IMR-90 (cell line): Measurements from ENCODE around the gene PCDHGA8. TPM values are rescaled to one million over a fixed set of nuclear protein-coding genes. Genes with fewer than 3 reads are reported as not detected.

Experiments
- ATAC-seq: fragments of 200-7000 bp; cut with Tn5 transposase; 2 replicates; pipeline ENCODE4 v1.9.1; 2020; ENCODE audit warnings: low read depth, mild to moderate bottlenecking, moderate library complexity
- BruUV-seq: library from RNA; stranded (reverse); fragments of 400-500 nt; replicated peaks from 2 replicates; lab custom pipeline; 2021; lab: Mats Ljungman, UMichigan
- CTCF ChIA-PET: fragments of 300-600 bp; formaldehyde crosslinking; extraction: SDS; loops from one replicate; lab custom pipeline; 2021; ENCODE audit warnings: antibody characterized with exemption; lab: Yijun Ruan, JAX
- POLR2A ChIA-PET: fragments of 300-600 bp; sonication (Branson Sonifier 250); formaldehyde crosslinking; loops from one replicate; lab custom pipeline; 2022; ENCODE audit warnings: antibody characterized with exemption; ENCODE audit not compliant: unreplicated experiment; lab: Charles Lee
- DNase-seq: peaks from one replicate; pipeline ENCODE4 v3.0.0; 2013
- H2AFZ ChIP-seq: replicated peaks from 2 replicates; pipeline ENCODE3; 2013; ENCODE audit warnings: low read length, mild to moderate bottlenecking; ENCODE audit not compliant: poor library complexity
- H2AK5ac ChIP-seq: 2 replicates; pipeline ENCODE4 v1.6.1; 2013; ENCODE audit warnings: low read depth, low read length, inconsistent platforms
- H2AK9ac ChIP-seq: replicated peaks from 2 replicates; pipeline ENCODE3; 2013; ENCODE audit warnings: mild to moderate bottlenecking, low read depth, low read length, moderate library complexity; ENCODE audit not compliant: poor library complexity
- H2BK120ac ChIP-seq: 2 replicates; pipeline ENCODE4 v1.6.1; 2013; ENCODE audit warnings: low read depth, low read length, inconsistent platforms
- H2BK15ac ChIP-seq: 3 replicates; pipeline ENCODE4 v1.6.1; 2013; ENCODE audit warnings: low read depth, low read length, inconsistent platforms
- H2BK20ac ChIP-seq: 2 replicates; pipeline ENCODE4 v1.6.1; 2013; ENCODE audit warnings: low read depth, mild to moderate bottlenecking, inconsistent platforms, low read length, moderate library complexity
- H2BK5ac ChIP-seq: 2 replicates; pipeline ENCODE4 v1.6.1; 2013; ENCODE audit warnings: mild to moderate bottlenecking, low read depth, low read length, inconsistent platforms; ENCODE audit not compliant: poor library complexity, severe bottlenecking
- H3K14ac ChIP-seq: replicated peaks from 2 replicates; pipeline ENCODE4 v1.6.1; 2013; ENCODE audit warnings: low read depth, low read length, inconsistent platforms
- H3K18ac ChIP-seq: 2 replicates; pipeline ENCODE4 v1.6.1; 2013; ENCODE audit warnings: low read depth, low read length, control low read depth
- H3K23ac ChIP-seq: 2 replicates; pipeline ENCODE4 v1.6.1; 2013; ENCODE audit warnings: low read depth, low read length, inconsistent platforms
- H3K27ac ChIP-seq: 2 replicates; pipeline ENCODE4 v1.5.1; 2013; ENCODE audit warnings: mild to moderate bottlenecking, control low read depth, low read length; ENCODE audit not compliant: insufficient read depth
- H3K27me3 ChIP-seq: 2 replicates; pipeline ENCODE4 v1.6.1; 2013; ENCODE audit warnings: low read length; ENCODE audit not compliant: control insufficient read depth, insufficient read depth
- H3K36me3 ChIP-seq: 2 replicates; pipeline ENCODE4 v1.6.1; 2013; ENCODE audit warnings: low read length, mixed read lengths; ENCODE audit not compliant: control insufficient read depth, insufficient read depth
- H3K4ac ChIP-seq: 2 replicates; pipeline ENCODE4 v1.6.1; 2013; ENCODE audit warnings: low read depth, low read length, inconsistent platforms
- H3K4me1 ChIP-seq: 2 replicates; pipeline ENCODE4 v1.6.1; 2013; ENCODE audit warnings: low read length, mixed read lengths; ENCODE audit not compliant: control insufficient read depth, insufficient read depth
- H3K4me2 ChIP-seq: 2 replicates; pipeline ENCODE4 v1.6.1; 2013; ENCODE audit warnings: low read depth, mild to moderate bottlenecking, control low read depth, low read length, moderate library complexity
- H3K4me3 ChIP-seq: 2 replicates; pipeline ENCODE4 v1.5.1; 2013; ENCODE audit warnings: low read depth, mild to moderate bottlenecking, control low read depth, low read length, moderate library complexity; ENCODE audit not compliant: insufficient read depth
- H3K56ac ChIP-seq: 2 replicates; pipeline ENCODE4 v1.6.1; 2013; ENCODE audit warnings: low read length, inconsistent platforms; ENCODE audit not compliant: insufficient read depth; ENCODE audit errors: extremely low read depth
- H3K79me1 ChIP-seq, 2 experiments: 2 replicates each; pipeline ENCODE4 v1.6.1; 2013; ENCODE audit warnings: low read length in 2 of 2, inconsistent platforms in 1 of 2, low read depth in 1 of 2
- H3K9ac ChIP-seq: 2 replicates; pipeline ENCODE4 v1.6.1; 2013; ENCODE audit warnings: low read depth, low read length, control low read depth
- H3K9me1 ChIP-seq: 2 replicates; pipeline ENCODE4 v1.6.1; 2013; ENCODE audit warnings: low read length, inconsistent platforms; ENCODE audit not compliant: insufficient read depth
- H3K9me3 ChIP-seq: 2 replicates; pipeline ENCODE4 v1.6.1; 2013; ENCODE audit warnings: low read length; ENCODE audit not compliant: control insufficient read depth, insufficient read depth
- H4K20me1 ChIP-seq: 2 replicates; pipeline ENCODE4 v1.6.1; 2013; ENCODE audit warnings: low read length, inconsistent platforms; ENCODE audit not compliant: insufficient read depth
- H4K5ac ChIP-seq: 2 replicates; pipeline ENCODE4 v1.6.1; 2013; ENCODE audit warnings: mild to moderate bottlenecking, low read depth, low read length, control low read depth
- H4K8ac ChIP-seq, 2 experiments: 2 replicates each; pipeline ENCODE4 v1.6.1; 2013; ENCODE audit warnings: low read depth in 2 of 2, low read length in 2 of 2, control low read depth in 1 of 2, inconsistent platforms in 1 of 2
- H4K91ac ChIP-seq: 2 replicates; pipeline ENCODE4 v1.6.1; 2013; ENCODE audit warnings: low read depth, low read length, inconsistent platforms; ENCODE audit not compliant: insufficient read depth
- CEBPB ChIP-seq: IDR thresholded peaks from 2 replicates; pipeline ENCODE4 v1.6.1; 2012; ENCODE audit warnings: low read depth, low read length, improper control_type of control experiment
- CTCF ChIP-seq: conservative IDR thresholded peaks from 2 replicates; pipeline ENCODE4 v1.5.1; 2012; ENCODE audit warnings: mild to moderate bottlenecking, low read depth, low read length, improper control_type of control experiment
- RAD21 ChIP-seq: IDR thresholded peaks from 2 replicates; pipeline ENCODE4 v1.6.1; 2012; ENCODE audit warnings: low read length, improper control_type of control experiment
- WGBS, 2 experiments: methylation state at CpG; one replicate each; pipeline versions ENCODE4 v1.1.5 to v1.1.7; 2013; ENCODE audit warnings: missing lambda C conversion rate in 2 of 2; ENCODE audit not compliant: insufficient read length in 1 of 2; ENCODE audit errors: extremely low coverage in 2 of 2; 5-methylcytosine and 5-hydroxymethylcytosine counted together
- dilution Hi-C: fragments of 300-500 bp; cut with HindIII; formaldehyde crosslinking; loops from one replicate; pipeline ENCODE4 v1.14.3; 2018; ENCODE audit warnings: low sequenced_read_pairs; ENCODE audit not compliant: unreplicated experiment
- in situ Hi-C: fragments of 300-500 bp; cut with MboI; formaldehyde crosslinking; loops from 3 replicates; pipeline ENCODE4 v1.14.3; 2019; ENCODE audit warnings: low sequenced_read_pairs, inconsistent platforms, mixed read lengths
- intact Hi-C: fragments of 100-400 bp; cut with micrococcal nuclease; formaldehyde crosslinking; loops from 2 replicates; pipeline ENCODE4 v1.10.0; 2022
- polyA plus RNA-seq, 3 experiments: library from polyadenylated mRNA; depleted of rRNA; stranded (reverse); fragments of >200 nt; gene quantifications; 2 replicates each; pipeline ENCODE4 v1.2.3, GENCODE V29; 2012; ENCODE audit warnings: low replicate concordance in 1 of 3
- total RNA-seq: library from RNA; depleted of rRNA; stranded (reverse); fragments of >200 nt; gene quantifications from 2 replicates; pipeline ENCODE4 v1.2.3, GENCODE V29; 2012

The PCDHGA8 gene
- total and polyA plus RNA-seq, 2 of the 4 experiments (the other 2 are of a cell fraction) = 0.89 to 2.0 TPM

GRCh38 chr5:141388661-141389060 lies 3.8 kb upstream of the PCDHGA8 start:
- CTCF ChIA-PET = no interaction called here
- H3K23ac ChIP-seq = no peak overlapping the region
- H2AK9ac ChIP-seq = no peak overlapping the region
- peaks cover 19% of the 10 kb centered on the region for H3K36me3 ChIP-seq
- DNase-seq (no peak), ATAC-seq (no peak)
- in situ Hi-C loops (no loop called here), dilution Hi-C loops (no loop called here), intact Hi-C loops (no loop called here)
- no peaks in the 10 kb centered on the region for H3K9me1 ChIP-seq
- no peak overlapping the region for H2BK15ac ChIP-seq
- no peak overlapping the region for H3K14ac ChIP-seq
- no peak overlapping the region for H4K91ac ChIP-seq
- H2AK5ac ChIP-seq = no peak overlapping the region
- no peak overlapping the region for H3K4me3 ChIP-seq
- H2BK5ac ChIP-seq = no peak overlapping the region
- H2BK120ac ChIP-seq = no peak overlapping the region
- H3K9me3 ChIP-seq = peaks cover 50% of the 10 kb centered on the region
- H3K4me1 ChIP-seq = peaks cover 1% of the 10 kb centered on the region; the same call in 1 of the 2 replicates
- no peak overlapping the region for H4K8ac ChIP-seq
- TF ChIP-seq CTCF (no peak), CEBPB (peak; percentile 95), RAD21 (no peak)
- no peak overlapping the region for H3K9ac ChIP-seq
- H4K20me1 ChIP-seq = no peaks in the 10 kb centered on the region
- H3K18ac ChIP-seq = no peak overlapping the region
- H3K4ac ChIP-seq = no peak overlapping the region
- H3K27me3 ChIP-seq = no peaks in the 10 kb centered on the region
- no peak overlapping the region for H3K27ac ChIP-seq
- H3K79me1 ChIP-seq = peaks cover 7% of the 10 kb centered on the region in 2 experiments; a peak in 3 of 4 replicates
- no peak overlapping the region for H4K5ac ChIP-seq
- H2AFZ ChIP-seq = no peak overlapping the region
- H3K56ac ChIP-seq = no peak overlapping the region
- POLR2A ChIA-PET = no interaction called here
- peak overlapping the region; percentile 9; the same call in 1 of the 2 replicates for H3K4me2 ChIP-seq
- no peak overlapping the region for H2BK20ac ChIP-seq
- WGBS, 2 experiments = no CpG with 5 or more reads among the region's 10 CpGs
- BruUV-seq = no TSS peak
